Measurements from ENCODE around the gene IGSF6. TPM values are rescaled to one million over a fixed set of nuclear protein-coding genes. Genes with fewer than 3 reads are reported as not detected.

Gene IGSF6
- total and polyA plus RNA-seq, 9 of the 15 experiments (the other 6 are each of a cell fraction or from before 2014, with no cell fraction given) = 0.07 TPM; not detected in 8

GRCh38 chr16:21638573-21638975 is 13.8 kb downstream of the IGSF6 start:
- ATAC-seq (no peak), FAIRE-seq (peak; percentile 26)

More at GRCh38 chr16:21638573-21638975, 13.8 kb downstream of the IGSF6 start:
- in situ Hi-C loops (cut with MboI) (no loop called here), intact Hi-C loops (cut with micrococcal nuclease) (no loop called here)
- WGBS (ENCODE audit: insufficient coverage, low coverage, missing lambda C conversion rate) = 51% methylated on average over 4 of the region's 4 CpGs
- H3K27ac ChIP-seq (ENCODE audit: extremely low read depth, low read depth, low read length) = no peak overlapping the region
- no peak for TF ChIP-seq ZNF407 (IDR thresholded peaks at IDR 0.05; ENCODE audit: low read depth)
- TF ChIP-seq EGR1 (conservative IDR thresholded peaks at IDR 0.05) = peak; percentile 11; the same call in 1 of the 2 replicates
- no peaks in the 10 kb centered on the region for H3K79me2 ChIP-seq (ENCODE audit: control insufficient read depth, insufficient read depth, low read length)
- H3K9me3 ChIP-seq (replicated peaks; ENCODE audit: control insufficient read depth, insufficient read depth, low read depth, low read length) = no peaks in the 10 kb centered on the region
- POLR2A ChIA-PET = interaction anchor here (0.7 to 1.6 kb wide), 4 partner anchors 9 to 54 kb away, joined by 3 to 6 read pairs (median 3); no protein-coding TSS in a partner anchor
- H3K4me2 ChIP-seq (ENCODE audit: insufficient read depth, low read length) = no peak overlapping the region
- 0 out of 2 replicates have a peak, but pooled peaks cover 3% of the 10 kb centered on the region for H4K20me1 ChIP-seq (replicated peaks; ENCODE audit: control insufficient read depth, insufficient read depth, low read length)
- no peaks in the 10 kb centered on the region for H3K27me3 ChIP-seq (ENCODE audit: control insufficient read depth in 2 of 2, insufficient read depth in 2 of 2, low read length in 2 of 2)
- H3K4me3 ChIP-seq = no peak overlapping the region
- BruUV-seq (replicated peaks) = no TSS peak
- H3K4me1 ChIP-seq (replicated peaks in 1 of 2; ENCODE audit: control insufficient read depth in 2 of 2, insufficient read depth in 2 of 2, low read length in 2 of 2) = no peaks in the 10 kb centered on the region; a peak in 1 of 5 replicates
- H3K9me1 ChIP-seq (ENCODE audit: control insufficient read depth, insufficient read depth, low read length) = no peaks in the 10 kb centered on the region
- H2AFZ ChIP-seq (ENCODE audit: low read depth, low read length) = no peak overlapping the region
- no peak overlapping the region for H3K9ac ChIP-seq (ENCODE audit: insufficient read depth in 1 of 2, low read depth in 2 of 2, low read length in 2 of 2)
- no peaks in the 10 kb centered on the region for H3K36me3 ChIP-seq (ENCODE audit: control insufficient read depth, insufficient read depth, low read length)
- CTCF ChIA-PET (ENCODE audit: low intra/inter-chr PET ratio) = no interaction called here
- DNase-seq (ENCODE audit: extremely low read depth in 1 of 4, low spot score in 3 of 4) = no peak
